Neural crest cell (in vitro differentiated cells): ENCODE results near the gene PSMC1. TPM values are rescaled to one million over a fixed set of nuclear protein-coding genes. Genes with fewer than 3 reads are reported as not detected.

Experiments used
- DNase-seq: peaks from one replicate; pipeline ENCODE4 v3.0.0; 2021; ENCODE audit warnings: low read depth, mixed read lengths, low spot score
- H3K27ac Mint-ChIP-seq: one replicate; pipeline ENCODE4 v1.8.0; 2021; ENCODE audit warnings: mild to moderate bottlenecking, mixed read lengths; ENCODE audit not compliant: unreplicated experiment
- H3K27me3 Mint-ChIP-seq: 2 replicates; pipeline ENCODE4 v1.8.0; 2021; ENCODE audit warnings: low read depth, mild to moderate bottlenecking, mixed read lengths
- H3K36me3 Mint-ChIP-seq: 2 replicates; pipeline ENCODE4 v1.8.0; 2021; ENCODE audit warnings: low read depth, mild to moderate bottlenecking, mixed read lengths
- H3K4me1 Mint-ChIP-seq: 2 replicates; pipeline ENCODE4 v1.8.0; 2021; ENCODE audit warnings: mixed read lengths
- H3K4me3 Mint-ChIP-seq: one replicate; pipeline ENCODE4 v1.8.0; 2021; ENCODE audit warnings: mild to moderate bottlenecking, mixed read lengths
- H3K9me3 Mint-ChIP-seq: 2 replicates; pipeline ENCODE4 v1.8.0; 2021; ENCODE audit warnings: mixed read lengths
- CTCF ChIP-seq: fragments of 200-600 bp; sonication (generic); conservative IDR thresholded peaks from 2 replicates; pipeline ENCODE4 v1.5.0; 2021; ENCODE audit warnings: antibody characterized with exemption, mild to moderate bottlenecking
- total RNA-seq: library from RNA; stranded (reverse); gene quantifications from 2 replicates; pipeline ENCODE4 v1.2.1, GENCODE V29; 2021

Gene PSMC1
- total RNA-seq, 1 donor from 2014 or later, result 114 TPM

- no peak for DNase-seq
- Mint-ChIP-seq H3K4me3 (no peak overlapping the region), H3K9me3 (peaks cover 7% of the 10 kb centered on the region), H3K27me3 (no peaks in the 10 kb centered on the region), H3K36me3 (peaks cover 11% of the 10 kb centered on the region), H3K4me1 (no peaks in the 10 kb centered on the region), H3K27ac (no peak overlapping the region)
- TF ChIP-seq CTCF, result no peak
Measured at GRCh38 chr14:90319173-90319572, 62.8 kb downstream of the PSMC1 start.

GRCh38 chr14:90319634-90320541, 63.5 kb downstream of the PSMC1 start:
- Mint-ChIP-seq H3K36me3 (peaks cover 11% of the 10 kb centered on the region), H3K9me3 (peaks cover 7% of the 10 kb centered on the region), H3K4me3 (no peak overlapping the region), H3K4me1 (no peaks in the 10 kb centered on the region), H3K27ac (no peak overlapping the region), H3K27me3 (no peaks in the 10 kb centered on the region)
- DNase-seq, result no peak
- no peak for TF ChIP-seq CTCF

- no peaks in the 10 kb centered on the region for H3K4me1 Mint-ChIP-seq
- H3K27me3 Mint-ChIP-seq, result no peaks in the 10 kb centered on the region
- no peak overlapping the region for H3K27ac Mint-ChIP-seq
- no peak overlapping the region for H3K4me3 Mint-ChIP-seq
- peaks cover 7% of the 10 kb centered on the region for H3K36me3 Mint-ChIP-seq
- peaks cover 7% of the 10 kb centered on the region for H3K9me3 Mint-ChIP-seq
- no peak for TF ChIP-seq CTCF
- DNase-seq, result no peak
Measured at GRCh38 chr14:90321891-90322290, 65.5 kb downstream of the PSMC1 start.

Other genes with a start within 250 kb of the PSMC1 start
- not detected in 2 replicates for gene KCNK13, start 194.6 kb upstream of the PSMC1 start, total RNA-seq
- gene NRDE2, start 75.4 kb downstream of the PSMC1 start, total RNA-seq, result 24.1 and 24.5 TPM in 2 replicates
- 338 and 339 TPM in 2 replicates for gene CALM1, start 140.5 kb downstream of the PSMC1 start, total RNA-seq